Cardiac septum (tissue), 1 donor: Measurements from ENCODE around the gene MXD4. TPM values are rescaled to one million over a fixed set of nuclear protein-coding genes. Genes with fewer than 3 reads are reported as not detected.
A peak's percentile ranks its signal among the peaks of the same experiment; 100 is the strongest.

Source experiments
- DNase-seq: peaks from one replicate; pipeline ENCODE4 v3.0.0-alpha.2; 2020; ENCODE audit warnings: low spot score
- intact Hi-C: fragments of 100-400 bp; cut with DNase I; formaldehyde crosslinking; loops from one replicate; pipeline ENCODE4 v1.14.0; 2022
- total RNA-seq: library from RNA; stranded (reverse); fragmentation: NEBNext Ultra II Directional; extraction: Animal tissue kit (Norgen Biotek cat#: 25700); gene quantifications from one replicate; pipeline ENCODE4 v1.2.1, GENCODE V29; 2021
- donor health status: DM: no; HTN: no; CAD: no.

The MXD4 gene
- total RNA-seq, 1 donor from 2014 or later = 37.9 TPM

DNA sequence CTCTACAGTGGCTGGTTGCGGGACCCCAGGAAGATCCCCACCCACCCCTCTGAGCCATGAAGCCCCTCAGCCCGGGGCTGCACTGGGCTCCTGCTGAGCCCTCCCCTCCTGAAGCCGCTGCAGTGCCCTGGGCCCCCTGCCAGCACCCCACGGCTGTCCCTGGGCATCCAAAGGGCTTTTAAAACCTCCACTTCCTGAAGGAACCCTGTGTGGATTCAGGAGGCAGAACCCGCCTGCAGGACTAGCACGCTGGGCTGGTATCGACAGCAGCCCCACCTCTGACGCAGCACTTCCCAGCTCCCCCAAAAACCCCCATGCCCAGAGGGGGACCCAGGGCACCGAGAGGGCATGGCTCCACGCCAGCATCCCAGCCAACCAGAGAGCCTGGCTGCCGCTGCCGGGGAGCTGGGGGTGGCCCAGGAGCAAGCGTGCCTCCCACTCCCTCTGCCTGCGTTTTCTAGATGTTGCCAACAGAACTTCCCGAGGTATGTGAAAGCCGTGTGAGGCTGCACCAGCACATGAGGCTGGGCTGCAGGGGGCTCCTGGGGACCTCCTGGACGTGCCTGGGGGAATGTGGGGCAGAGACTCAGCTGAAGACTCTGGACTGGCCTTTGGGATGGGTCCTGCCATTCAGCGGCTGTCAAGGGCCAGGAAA, 6.3 kb downstream of the MXD4 start:
- intact Hi-C loops = loop anchor here (2.0 kb wide), 1 partner anchor 13 kb away; the partner anchor contains the start of genes HAUS3 and POLN
- peak; percentile 78 for DNase-seq

DNA sequence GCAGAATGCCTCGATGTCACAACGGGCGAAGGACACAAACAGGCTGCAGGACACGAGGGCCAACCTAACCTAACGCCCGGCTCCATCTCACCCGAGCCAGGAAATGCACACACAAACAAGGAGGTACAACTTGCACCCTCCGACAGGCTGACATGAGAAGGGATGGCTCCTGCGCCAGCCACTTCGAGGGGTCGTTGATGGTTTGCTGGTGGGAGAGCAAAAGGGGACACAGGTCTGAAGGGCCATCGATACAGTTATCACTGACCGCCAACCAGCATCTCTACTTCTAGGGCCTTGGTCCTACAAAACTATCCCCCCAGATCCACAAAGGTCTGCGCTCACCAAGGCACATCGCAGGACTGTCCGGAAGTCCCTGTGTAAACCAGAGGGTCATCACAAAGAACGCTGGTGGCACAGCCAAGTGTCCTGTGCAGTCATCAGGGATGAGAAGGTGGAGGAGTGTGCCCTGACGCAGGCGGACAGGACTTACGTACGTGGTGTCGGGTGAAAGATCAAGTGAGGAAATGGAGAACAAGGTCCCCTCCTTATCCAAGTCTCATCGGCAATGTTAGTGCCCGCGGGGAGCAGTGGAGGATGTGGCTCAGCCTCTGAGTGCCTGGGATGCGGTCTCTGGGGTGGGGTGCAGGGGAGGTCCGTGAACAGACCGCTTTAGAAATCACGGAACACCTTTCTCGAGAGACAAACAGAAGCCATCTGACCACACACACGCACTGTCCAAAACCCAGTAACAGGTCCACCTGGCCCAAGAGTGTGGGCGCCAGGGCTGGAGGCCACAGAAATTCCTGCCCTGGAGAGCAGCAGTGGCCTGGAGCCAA, 7.0 kb downstream of the MXD4 start:
- intact Hi-C loops = no loop called here
- DNase-seq = peak; percentile 70

DNA sequence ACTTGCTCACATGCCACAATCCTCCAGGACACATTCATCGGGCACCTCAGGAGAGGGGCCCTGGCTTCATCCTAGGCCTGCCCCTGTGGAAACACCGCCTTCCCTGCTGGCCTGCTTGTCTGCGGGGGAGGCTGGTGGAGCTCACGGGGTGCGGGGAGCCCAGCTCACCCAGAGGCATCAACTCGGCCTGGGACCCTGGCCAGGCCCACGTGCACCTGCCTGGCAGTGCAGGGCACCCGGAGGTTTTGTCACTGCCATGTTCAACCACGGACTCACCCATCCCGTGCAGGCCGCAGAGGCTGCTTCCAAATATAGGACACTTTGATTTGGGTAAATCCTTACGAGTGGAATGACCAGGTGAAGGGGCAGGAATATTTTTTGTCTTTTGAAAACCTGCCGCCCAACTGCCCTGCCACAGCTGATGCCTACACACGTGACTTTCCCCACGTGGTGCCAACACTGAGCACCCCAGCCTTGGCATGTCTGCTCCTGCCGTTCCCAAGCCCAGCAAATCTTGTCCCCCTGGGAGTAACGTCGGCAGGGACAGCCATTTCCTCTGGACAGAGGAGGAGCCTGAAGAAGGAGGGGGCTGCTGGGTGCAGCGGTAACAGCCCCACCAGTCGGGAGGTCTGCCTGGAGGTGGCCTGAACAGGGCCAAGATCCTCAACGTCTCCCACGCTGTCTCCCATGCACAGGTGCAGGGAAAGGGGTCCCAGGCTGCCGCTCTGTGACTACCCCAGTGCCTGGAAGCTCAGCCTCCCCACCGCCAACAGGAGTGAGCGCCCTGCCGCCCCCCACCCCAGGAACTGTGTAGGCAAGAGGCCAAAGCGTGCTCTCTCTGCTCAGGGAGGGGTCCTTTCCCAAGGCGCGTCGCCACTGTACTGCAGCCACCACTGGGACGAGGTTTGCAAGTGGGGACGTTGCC, 8.5 kb downstream of the MXD4 start:
- intact Hi-C loops = no loop called here

DNA sequence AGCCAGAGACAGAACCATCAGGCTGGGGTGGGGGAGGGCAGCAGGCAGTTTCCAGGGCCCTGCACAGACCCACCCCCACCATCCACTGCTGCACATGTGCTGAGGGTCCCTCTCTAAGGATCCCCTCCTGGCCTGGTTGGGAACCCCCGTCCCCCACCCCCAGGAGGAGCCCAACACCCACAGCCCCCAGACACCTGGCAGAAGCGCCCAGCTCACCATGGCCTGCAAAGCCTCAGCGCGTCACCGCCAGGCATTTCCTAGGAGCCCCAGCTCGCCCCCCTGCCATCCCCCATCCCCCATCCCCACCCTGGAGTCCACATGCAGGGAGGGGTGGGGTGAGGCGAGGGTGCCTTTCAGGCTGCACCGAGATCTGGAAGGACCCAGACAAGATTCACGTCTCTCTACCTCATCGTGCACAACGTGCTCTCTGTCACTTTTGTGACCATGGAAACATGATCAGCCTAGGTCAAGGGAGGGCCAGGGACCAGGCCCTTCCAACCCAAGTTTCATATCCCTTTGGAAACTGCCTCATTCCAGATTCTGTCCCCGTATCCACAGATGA, 9.3 kb downstream of the MXD4 start:
- DNase-seq = no peak
- intact Hi-C loops = no loop called here

More for the DNA sequence above, 8.5 kb downstream of the MXD4 start:
- peak; percentile 72 for DNase-seq

DNA sequence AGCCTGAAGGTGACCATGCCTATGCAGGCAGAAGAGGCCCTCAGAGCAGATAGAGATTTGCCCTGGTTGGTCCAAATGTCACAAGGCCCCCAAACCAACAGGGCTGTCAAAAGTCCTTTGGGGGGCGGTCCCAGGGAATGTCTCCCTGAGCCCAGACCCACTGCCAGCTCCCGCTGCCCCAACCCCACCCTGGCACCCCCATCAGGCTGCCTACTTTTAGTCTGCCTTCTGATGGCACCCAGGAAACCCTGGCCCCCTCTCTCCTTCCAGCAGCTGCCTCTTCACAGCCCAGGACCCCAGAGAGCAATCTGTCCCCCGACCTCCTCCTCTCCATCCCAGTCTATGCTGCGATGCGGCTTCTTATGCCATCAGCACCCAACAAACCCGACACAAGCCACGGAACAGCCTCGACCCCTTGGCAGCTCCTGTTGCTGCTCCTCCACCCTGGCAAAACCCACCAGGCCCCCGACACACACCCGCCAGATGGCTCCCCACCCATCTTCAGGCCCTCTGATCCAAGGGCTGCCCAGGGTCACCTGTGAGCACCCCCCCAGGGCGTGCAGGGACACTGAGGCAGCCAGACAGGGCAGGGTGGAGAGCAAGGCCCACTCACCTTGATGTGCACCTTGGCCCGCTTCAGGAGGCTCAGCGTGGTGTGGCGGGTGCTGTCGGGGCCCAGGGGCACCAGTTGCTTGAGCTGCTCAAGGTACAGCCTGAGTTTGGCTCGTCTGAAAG, 9.9 kb downstream of the MXD4 start:
- intact Hi-C loops = no loop called here
- no peak for DNase-seq

DNA sequence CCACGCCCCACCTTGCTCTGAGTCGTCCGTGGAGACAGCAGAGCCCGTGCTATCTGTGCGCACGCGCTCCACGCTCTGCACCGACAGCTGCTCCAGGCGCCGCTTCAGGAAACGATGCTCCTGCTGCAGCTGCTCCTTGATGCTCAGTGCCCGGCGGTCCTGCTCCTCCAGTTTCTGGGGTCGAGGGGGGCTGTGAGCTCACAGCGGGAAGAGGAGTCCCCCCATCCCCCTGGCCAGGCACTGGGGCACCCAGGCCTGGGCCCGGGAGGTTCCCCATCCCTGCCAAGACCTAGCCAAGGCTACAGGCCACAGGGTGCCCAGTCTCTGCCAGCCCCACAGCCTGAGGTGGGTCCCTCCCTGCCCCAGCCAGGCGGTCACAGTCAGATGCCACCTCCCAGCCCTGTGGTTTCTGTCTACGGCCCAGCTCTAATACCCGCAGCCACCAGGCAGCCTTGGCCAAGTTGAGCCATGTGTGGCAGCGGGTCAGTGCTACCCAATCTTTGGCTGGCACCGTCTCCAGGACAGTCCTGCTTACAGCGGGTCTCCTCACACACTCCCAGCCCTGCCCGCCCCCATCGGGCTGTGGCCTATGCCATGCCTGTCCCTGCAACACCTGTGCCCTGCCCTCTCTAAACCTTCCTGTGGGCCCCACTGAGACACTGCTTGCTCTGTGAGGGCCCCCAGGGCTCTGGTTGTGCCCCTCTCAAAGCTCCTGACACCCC, 10.7 kb downstream of the MXD4 start:
- DNase-seq = peak; percentile 72
- intact Hi-C loops = no loop called here

DNA sequence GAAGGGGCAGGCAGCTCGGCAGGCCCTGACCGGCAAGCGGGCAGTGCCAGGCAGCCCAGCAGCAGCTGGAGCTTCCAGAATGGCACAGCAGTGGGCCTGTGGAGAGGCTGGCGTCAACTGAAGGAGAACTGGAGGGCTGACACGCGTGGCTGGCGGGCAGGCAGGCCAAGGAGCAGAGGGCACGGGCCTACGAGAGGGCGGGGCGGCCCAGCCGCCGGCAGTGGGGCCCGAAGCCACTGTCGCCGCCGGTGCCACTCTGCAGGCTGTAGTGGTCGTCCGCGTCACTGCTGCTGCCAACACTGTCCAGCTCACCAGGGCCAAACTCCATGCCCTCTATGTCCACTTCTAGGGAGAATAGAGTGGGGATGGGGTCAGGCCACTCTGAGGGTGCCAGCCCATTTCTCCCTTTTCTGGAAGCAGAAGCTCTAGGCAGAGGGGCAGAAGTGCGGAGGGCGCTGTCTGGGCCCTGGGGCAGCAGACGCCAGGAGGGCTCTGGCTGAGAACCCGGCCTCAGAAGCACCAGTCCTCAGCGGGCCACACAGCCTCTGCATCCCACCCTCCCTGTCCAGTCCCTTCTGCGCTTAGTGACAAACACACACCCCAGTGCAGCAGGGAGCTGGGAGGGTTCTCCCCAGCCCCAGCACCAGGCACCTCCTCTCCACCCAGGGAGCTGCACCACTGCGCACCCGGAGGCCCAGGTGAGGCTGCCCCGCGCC, 11.4 kb downstream of the MXD4 start:
- intact Hi-C loops = no loop called here
- peak; percentile 61 for DNase-seq

DNA sequence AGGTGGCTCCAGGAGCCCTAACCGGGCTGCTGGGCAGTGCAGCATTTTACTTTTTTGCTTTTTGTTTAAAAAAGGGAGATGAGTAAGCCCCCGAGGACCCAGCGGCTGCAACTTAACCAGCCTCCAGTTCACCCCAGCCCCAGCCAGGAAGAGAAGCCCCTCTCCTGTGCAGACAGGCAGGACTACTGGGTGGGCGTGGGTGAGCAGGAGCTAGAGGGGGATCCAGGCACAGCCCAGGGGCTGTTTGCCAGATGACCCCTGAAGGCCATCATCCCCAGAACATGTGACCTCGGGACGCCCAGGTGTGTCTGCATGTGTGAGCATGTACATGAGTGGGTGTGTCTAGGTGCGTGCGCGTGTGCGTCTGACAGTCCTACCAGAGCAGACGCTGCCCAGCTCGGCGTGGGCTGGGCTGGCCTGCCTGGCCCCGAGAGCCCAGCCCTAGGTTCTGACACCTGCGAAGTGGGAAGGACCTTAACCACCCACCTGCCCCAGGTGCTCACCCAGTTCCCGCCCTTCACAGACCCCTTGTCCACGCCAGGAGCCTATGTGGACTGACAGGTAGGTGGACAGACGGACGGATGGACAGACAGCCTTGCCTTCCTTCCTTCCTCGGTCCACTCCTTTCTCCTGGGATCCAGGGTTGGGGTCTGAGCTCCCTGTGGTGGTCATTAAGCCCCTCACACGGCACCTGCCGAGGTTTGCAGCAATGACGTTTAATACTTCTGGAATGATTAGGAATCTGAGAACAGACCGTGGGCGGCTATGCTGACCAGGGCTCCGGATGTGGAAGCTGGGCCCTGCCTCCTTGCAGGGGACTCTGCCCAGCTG, 12.2 kb downstream of the MXD4 start:
- intact Hi-C loops = no loop called here
- DNase-seq = peak; percentile 63

DNA sequence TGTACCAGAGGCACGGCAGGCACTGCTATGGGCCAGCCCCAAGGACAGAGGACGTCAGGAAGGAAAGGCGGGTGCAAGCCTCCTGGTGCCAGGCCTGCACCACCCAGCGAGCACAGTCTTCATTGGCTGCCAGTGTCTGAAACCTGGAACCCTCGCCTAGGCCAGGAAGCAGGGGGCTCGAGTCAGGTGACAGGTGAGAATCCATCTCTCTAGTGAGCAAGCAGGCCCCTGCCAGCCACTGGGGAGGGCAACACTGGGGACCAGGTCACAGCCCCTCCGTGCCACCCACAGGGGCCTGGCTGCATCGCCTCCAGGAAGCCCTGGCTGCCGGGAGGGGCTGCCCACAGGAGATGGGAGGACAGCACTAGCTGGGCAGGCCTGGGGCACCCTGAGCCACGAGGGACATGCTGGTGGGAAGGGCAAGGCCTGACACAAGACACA, 13.1 kb downstream of the MXD4 start:
- DNase-seq = peak; percentile 70
- intact Hi-C loops = no loop called here

DNA sequence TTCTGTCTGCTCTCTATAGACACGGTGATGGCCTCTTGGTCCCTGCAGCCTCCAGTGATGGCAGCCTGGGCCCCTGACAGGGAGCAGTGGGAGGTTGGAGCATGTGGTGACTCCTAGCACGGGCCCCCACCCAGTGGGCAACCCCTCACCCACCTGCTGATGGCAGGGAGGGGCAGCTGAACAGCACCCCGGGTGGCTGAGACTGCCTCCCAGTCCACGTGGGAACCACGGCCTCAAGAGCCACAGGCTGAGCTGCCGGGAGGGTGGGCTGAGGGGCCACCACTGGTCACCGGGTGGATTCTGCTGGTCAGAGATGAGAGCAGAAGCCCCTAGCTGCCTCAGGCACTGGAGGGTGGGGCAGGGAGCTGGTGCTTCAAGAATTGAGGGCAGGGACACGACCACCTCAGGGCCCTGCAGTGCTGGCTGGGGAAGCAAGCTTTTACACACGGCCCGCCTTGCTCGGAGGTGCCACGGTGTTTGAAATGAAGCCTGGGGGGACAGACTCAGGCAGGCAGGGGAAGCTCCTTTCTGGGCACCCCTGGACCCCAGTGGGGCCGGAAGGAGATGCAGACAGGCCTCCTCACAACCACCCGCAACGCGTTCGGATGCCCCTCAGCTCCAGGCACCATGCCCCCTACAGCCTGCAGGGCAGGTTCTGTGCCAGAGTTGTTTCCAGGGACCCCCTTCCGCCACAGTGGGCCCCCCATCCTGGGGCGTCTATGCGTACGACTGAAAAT, 13.7 kb downstream of the MXD4 start:
- intact Hi-C loops = no loop called here
- no peak for DNase-seq

DNA sequence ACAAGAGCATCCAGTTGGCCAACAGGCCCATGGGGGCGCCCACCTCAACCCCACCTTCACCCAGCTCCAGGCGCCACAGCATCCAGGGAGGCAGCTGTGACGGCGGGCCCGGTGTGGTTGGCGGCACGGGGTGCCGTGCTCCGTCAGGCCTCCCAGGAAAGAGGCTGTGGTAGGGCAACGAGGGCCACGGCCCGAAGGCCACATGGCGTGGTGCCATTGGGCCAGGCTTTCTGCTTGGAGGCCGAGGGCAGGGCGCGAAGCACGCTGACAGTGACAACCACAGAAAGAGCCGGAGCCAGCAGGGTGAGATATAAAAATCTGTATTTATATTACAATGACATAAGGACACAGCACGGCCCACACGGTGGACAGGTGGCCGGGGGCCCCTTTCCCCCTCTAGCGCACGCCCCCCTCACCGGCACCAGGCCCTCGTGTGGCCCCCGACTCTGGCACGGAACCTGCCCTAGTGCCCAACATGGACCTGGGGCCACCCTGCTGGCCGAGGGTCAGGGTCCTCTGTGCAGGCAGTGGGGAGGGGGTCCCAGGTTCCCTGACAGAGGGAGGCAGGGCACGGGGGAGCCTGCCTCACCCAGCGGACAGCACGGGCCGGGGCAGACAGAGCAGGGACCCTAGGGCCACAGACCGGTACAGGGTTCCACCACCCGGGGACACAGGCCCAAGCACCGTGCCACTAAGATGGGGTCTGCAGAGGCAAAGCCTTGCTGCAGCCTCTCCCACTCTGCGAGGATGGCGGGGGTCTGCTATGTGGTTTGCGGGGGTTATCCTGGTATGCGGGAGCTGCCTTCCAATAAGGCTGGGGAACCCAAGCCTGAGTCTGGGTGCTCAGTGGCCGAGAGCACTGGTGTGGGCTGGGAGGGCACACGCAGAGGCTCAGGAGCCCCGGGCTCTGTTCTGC, 14.5 kb downstream of the MXD4 start:
- intact Hi-C loops = no loop called here
- no peak for DNase-seq

DNA sequence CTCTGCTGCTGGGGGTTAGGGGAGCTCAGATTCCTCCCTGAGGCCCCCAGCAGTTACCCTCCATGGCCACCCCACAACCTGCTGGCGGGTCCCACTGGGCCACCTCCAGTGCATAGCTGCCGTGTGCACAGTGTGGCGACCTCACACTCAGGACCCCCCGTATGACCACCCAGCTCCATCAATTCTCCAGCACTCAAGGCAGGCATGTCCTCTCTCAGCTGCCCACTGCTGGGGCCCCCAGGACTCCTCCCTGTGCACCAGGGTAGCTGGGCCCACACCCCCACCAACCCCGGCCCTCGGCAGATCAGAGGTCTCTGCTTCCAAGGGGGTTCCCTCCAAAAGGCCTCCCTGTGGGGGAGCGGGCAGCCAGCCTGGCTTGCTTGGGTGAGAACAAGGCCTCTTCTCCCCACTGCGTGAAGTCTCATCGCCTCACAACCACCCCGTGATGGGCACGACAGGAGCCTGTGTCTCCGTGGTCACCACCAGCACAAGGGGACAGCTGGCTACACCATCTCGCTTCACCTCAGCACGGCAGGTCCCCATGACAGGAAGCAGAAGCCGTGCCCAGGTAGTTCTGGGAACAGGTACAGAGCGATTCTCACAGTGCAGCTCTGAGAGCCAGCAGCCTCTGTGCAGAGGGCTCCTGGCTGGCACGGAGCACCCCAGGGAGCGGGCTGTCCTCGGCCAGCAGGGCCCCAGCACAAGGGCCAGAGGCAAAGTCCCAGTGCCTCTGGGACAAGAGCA, 15.4 kb downstream of the MXD4 start:
- peak; percentile 68 for DNase-seq

DNA sequence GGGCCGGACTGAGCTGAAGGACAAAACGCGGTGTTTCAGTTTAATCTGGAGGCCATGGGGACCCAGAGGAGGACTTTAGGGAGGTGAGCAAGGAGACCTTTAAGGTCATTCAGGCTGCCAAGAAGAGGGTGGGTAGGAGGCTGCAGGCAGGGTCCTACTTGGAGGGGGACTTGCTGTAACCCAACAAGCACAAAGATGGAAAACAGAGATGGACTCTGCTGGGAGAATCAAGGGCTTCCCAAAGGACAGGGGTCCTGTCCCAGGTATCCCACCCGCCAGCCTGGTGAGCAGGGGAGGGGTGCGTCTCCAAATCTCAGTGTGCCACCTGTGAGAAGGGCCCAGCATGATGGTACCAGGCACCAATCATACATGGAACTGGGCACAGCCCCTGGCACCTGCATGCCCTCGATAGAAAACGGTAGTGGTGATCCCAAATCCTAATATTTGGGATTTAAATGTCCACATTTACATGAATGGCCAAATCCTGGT, 16.1 kb downstream of the MXD4 start:
- intact Hi-C loops = no loop called here
- no peak for DNase-seq

More for the DNA sequence above, 15.4 kb downstream of the MXD4 start:
- intact Hi-C loops = no loop called here

DNA sequence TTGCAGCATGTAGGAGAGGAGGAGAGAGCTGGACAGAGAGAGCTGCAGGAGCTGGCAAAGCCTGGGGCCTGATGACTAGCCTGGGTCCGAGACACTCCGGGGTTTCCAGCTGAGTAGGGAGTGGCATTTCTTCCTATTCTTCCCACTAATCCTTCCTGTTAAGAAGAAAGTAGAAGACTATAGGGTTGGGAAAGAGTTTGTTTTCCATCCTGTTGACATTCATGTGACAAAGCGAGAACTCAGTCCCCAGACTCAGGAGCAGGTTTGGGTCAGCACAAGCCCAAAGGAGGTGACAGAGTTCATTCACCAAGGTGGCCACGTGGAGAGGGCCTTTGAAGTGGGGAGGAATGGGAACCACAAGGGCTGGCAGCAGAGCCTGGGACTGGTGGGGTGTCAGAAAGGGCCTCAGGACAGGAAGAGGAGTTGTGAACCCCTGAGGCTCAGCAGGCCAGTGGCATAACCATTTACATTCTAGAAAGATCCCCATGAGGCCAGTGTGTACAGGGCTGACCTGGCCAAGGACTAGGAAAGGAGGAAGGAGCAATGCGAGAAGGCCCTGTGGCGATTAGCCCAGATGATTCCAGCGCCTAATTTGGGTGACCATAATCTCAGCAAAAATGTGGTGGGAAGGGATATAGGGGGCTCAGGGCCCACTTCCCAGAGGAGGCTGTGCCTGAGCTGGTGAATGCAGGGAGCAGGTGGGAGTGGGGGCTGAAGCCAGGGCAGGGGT, 16.7 kb downstream of the MXD4 start:
- DNase-seq = no peak
- intact Hi-C loops = no loop called here
